SKM-1 (cell line): Measurements from ENCODE around the gene FOXL1.
"Not testable (repeated sequence)": the region's sequence is repeated elsewhere in the genome, so short reads cannot be mapped to it uniquely, and the experiment has no call there.

ENCODE experiments used
- DNase-seq: peaks from one replicate; lab custom pipeline; 2025; ENCODE audit not compliant: unreplicated experiment; lab: John Stamatoyannopoulos, UW

The FOXL1 gene

DNA sequence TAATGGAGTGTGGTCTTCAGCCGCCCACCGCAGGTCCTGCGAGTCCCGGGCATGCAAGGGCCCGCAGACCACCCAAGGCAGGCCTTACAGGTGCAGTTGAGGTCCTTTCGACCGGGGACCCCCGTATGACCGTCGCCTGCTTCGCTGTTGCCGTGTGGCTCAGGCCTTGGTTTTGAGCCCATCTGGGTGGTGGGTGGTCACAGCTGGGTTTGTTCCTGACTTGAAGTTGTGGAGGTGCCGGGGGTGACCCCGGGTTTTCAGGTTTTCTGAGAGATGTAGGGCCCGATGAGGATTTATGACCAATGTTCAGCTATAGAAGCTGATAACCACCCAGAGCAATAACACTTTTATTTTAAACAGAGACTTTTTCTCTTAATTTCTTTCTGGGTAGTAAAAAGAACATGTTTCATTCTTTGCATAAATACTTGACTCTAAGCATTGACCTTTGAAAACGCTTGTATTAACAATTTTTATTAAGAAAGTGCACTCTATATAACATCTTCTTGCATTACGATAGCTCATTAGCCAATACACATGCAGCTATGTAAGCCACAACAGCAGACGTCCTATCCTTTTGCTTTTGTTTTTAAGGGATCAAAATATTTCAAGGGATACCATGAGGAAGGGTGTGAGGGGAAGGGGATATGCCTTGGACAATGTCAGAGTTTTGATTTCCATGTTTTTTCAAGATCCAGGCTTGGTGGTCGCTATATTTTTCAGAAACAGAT, 1.9 kb downstream of the FOXL1 start:
- DNase-seq, result no peak

DNA sequence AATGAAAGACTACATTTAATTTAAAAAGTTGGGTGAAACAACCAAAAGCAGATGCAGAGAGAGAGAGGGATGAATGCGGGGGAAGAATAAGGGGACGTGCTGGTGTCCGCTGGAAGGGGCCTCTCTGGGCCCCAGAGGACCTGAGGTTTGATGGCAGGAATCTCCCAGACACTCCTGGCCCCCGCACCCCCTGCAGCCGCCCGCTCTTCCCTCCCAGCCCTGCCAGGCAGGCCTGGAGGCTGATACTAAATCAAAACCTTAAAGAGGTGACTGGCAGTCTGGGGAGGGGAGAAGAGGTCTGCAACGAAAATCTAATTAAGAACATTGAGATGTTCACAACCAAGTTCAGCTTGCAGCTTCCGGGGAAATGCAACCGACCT, 2.4 kb downstream of the FOXL1 start:
- no peak for DNase-seq

DNA sequence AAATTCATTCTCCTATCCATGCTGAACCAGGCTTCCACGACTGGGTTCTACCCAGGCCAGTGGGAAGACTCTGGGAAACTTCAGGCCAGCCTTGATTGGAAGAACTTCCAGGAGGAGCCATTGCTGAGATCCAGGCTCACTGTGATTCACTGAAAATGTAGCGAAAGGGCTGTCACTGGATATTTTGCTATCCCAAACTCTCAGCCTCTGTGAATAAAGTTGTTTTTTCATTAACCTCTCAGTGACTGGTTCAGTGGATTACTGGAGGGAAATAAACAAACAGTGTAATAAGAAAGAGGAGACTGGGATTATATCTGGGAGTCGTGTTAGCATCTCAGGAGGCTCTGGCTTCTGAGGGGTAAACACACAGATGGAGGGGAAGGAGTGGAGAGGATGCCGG, 3.1 kb downstream of the FOXL1 start:
- DNase-seq, result no peak

DNA sequence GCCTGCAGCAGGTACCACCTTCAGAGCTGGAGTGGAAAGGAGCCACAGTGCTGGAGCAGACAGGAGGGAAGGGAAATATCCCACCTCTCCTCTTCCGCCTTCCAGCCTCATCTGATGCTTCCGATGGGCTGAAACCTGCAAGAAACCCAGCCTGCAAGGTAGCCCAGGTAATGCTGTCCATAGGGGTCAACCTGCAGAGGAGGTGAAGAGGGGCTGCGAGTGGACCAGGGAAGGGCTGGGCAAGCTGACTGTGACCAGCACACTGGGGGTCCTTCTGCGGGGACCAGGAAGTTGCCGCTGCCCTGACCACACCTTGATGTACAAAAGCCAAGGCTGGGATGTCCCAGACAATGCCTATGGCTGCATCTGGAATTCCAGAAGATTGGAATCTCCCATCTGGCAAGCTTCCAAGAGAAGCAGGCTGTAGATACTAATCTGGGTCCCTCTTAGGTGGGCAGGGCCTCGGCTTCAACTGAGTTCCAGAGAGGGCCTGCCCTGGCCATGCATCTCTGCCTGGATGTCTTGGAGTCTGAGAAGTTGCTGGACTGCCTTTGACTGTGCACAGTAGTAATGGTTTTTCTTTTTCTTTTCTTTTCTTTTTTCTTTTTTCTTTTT, 5.8 kb downstream of the FOXL1 start:
- no peak for DNase-seq

DNA sequence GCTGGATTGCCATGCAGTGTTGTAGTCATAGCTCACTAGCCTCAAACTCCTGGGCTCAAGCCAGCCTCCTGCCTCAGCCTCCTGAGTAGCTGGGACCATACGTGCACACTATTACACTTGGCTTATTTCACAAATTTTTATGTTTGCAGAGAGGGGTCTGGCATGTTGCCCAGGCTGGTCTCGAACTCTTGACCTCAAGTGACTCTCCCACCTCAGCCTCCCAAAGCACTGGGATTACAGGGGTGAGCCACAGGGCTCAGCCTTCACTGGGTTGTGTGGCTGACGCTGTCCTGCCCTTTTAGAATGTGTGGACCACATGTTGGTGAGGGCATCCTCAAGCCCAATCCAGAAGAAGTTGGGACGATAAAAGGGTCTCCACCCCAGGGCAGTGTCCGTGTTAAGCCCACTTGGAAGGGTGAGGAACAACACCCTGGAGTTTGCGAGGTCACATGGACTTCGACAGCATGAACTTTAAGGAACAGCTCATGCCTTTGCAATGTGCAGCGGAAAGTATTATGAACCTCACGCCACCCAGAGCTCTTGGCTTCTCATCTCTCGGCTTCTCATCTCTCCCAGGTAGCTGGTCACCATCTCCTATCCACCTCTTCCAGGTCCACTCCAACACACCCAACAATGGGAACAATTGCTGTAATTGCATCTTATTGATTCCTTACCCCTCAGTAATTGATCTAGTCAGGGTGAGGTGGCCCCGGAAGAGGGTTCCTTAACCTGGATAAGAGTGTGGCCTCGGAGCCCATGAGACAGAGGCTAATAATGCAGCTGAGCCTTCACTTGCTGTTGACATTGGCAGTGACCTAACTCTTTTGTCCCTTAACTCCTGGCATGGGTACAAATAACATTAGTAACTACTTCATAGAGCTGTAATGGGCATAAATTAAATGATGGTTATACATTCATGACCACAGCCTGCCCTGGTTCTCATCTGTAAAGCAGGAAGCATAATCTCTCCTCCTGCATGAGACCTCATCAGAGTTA, 6.7 kb downstream of the FOXL1 start:
- DNase-seq, result no peak

DNA sequence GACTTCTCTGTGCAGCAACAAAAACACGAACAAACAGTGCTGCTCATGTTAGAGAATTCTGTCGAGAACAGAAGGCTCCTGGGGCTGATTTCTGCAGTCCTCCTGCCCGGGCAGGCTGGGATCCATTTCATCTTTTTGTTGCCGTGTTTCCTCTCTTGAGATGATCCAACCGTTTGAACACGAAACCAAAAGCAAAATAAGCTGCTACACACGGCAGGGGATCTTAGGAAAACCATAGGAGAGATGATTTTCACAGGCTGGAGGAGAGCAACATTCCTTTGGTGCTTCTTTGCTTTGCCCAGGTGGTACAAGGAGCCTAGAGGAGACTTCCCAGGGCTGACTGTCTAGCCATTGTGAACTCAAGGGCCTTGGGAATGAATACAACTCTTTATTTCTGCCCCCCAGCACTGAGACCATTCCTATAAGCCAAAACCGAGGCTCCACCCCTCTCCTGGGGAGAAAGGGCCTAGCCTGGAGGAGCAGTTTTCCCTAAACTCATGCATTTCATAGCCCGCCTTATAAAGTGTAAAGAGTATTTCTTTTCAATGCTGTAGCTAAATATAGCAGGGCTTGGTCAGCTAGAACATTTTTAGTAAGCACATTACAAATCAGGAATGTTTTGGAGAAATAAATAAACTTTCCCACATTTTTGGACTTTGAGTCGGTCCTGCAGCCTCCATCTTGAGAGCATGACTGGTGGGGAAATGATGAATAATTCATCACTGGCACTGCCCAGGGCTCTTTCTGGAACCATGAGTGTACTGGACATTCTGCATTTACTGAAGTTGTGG, 7.7 kb downstream of the FOXL1 start:
- DNase-seq, result no peak

DNA sequence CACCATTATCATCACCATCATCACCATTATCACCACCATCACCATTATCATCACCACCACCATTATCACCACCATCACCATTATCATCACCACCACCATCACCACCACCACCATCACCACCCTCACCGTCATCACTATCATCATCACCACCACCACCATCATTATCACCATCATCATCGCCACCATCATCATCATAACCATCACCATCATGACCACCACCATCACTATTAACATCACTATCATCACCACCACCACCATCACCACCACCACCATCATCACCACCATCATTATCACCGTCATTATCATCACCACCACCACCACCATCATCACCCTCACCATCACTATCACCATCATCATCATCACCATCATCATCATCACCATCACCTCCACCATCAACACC, 9.1 kb downstream of the FOXL1 start:
- DNase-seq, result no peak

DNA sequence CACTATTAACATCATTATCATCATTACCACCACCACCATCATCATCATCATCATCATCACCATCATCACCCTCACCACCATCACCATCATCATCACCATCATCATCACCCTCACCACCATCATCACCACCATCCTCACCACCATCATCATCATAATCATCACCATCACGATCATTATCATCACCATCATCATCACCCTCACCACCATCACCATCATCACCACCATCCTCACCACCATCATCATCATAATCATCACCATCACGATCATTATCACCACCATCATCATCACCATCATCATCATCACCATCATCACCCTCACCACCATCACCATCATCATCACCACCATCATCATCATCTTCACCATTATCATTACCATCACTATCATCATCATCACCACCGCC, 9.6 kb downstream of the FOXL1 start:
- DNase-seq, result not testable (repeated sequence)

DNA sequence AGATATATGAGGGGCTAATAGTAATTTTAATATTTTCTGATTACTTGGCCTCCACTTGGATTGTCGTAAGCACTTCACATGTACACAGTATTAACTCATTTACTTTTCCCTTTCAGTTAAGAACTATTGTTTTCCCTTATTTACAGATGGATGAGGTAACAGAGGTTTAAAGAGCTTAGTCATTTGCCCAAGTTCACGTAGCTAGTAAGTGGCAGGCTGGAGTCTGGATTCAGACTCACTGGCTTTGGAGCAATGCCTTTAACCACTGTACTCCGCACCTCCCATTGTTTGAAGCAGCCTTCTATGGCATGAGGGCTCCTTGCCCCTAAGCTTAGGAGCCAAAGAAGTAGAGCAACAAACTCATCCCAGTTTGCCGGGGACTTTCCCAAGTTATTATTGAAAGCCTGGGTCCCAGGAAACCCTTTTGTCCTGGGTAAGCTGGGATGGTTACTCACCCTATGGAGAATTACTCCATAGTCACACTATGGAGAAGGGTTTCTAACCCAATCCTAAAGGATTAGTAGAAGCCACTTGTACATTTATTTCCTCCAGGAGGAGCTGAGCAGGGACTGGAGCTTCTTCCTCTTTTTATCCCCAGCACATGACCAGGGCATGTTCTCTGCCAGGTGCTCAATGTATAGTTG, 12.3 kb downstream of the FOXL1 start:
- DNase-seq, result no peak

DNA sequence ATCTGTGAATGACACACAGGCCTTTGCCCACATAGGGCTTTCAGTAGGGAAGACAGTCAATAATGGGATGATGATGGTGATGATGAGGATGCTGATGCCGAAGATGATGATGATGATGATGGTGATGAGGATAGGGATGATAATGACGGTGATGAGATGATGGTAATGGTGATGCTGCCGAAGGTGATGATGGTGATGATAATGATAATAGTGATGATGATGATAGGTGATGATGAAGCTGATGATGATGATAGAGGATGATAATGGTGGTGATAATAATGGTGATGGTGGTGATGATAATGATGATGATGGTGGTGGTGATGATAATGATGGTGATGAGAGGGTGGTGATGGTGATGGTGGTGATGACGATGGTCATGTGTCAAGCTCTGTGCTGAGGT, 12.9 kb downstream of the FOXL1 start:
- no peak for DNase-seq

DNA sequence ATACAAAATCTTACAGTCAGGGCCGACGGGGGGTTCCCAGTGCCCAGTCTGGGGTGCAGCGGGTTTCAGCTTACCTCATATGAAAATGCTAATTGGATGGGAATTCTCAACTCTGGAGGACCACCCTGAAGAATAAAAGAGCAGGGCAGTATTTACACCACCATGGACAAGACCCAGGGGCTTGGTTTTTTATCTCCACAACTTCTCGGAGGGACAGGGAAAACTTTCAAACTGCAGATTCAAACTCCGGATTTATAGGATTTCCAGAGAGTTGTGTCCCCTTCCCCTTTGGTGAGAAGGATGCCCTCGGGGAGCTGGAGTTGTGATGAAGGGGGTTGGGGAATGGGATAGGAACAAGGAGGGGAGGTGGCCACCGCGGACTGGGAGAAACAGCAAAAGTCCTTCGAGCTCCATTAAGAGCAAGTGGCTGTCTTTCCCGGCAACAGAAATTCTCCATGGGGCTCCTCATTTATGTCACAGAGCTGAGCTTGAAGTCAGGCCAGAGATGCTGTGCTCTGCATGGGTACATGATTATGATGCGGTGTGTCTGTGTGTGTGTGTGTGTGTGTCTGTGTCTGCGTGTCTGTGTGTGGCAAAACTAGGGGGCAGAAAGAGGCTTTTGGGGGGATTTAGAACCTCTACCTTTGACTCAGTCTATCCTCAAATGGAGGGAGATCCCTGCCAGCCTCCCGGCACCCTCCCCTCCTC, 15.7 kb downstream of the FOXL1 start:
- DNase-seq, result no peak

DNA sequence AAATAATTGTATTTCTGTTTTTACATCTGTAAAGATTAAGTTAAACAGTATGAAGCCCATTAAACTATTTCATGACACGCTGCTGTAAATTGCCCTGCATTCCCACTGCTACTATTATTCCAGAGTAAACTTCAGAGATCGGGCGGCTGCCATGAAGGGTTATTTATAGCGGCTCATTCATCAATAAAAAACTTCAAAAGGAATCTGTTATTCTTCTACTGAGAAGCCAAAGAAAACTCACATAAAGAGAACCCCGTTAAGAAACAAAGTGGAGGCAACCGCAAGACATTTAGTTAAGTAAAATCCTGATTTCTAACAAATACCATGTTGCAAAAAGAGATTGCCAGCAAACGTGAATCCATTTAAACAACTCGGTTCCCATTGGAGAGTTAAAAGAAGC, 16.4 kb downstream of the FOXL1 start:
- DNase-seq, result no peak

DNA sequence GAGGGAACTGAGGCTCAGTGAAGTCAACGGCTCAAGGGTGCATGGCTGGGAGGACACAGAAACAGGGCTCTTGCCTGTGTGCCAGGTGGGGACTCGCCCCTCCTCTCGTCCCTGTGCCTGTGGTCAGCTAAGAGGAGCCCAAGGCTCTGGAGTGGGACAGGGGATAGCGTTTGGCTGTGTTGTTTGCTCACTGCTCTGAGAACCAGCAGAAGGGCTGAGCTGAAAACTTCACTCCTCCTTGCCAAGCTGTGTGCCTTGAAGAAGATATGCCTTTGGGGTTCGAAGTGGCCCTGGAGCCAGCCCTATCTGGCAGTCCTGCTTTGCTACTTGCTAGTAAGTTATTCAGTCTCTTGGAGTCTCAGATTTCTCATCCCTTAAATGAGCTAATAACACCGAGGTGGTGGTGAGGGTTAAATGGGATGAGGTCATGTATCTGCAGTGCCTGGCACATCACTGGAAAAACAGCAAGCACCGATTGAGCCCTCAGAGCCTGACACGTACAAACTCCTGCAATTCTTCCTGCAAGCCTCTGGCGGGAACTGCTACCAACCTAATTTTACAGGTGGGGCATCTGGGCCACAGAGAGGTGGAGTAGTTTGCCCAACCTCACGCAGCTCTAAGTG, 17.7 kb downstream of the FOXL1 start:
- DNase-seq, result no peak

DNA sequence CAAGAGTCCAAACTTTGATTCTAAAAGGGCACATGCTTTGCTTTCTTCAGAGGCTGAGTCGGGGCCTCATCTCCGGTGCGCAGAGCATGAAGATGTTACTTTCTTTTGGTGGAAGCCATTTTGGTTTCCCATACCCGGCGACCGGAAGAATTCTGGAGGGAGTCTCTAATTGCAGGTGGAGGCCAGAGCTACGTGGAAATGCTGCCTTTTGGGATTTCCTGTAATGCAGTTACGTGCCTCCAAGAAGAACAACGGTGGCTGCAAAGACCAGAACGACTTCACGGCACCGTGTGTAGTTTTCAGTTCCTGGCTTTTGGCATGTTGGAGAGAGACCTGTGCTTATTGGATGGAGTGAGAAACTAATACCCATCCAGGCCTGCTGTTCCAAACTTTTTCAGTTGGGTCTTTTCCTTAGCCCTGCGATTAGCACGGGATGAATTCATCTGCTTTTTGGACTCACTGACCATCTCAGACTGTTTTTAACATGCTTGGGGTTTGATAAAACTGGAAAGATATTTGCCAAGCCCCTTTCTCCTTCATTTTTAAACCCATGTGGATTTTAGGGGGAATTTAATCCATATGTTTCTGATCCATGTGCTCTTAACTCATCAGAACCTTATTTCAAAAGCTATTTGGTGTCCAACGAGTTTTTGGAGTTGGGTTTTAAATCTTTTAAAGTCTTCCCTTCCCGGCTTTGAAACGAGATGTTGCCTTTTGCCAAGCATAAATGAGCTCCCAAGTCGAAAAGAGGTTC, 19.0 kb downstream of the FOXL1 start:
- DNase-seq, result no peak

DNA sequence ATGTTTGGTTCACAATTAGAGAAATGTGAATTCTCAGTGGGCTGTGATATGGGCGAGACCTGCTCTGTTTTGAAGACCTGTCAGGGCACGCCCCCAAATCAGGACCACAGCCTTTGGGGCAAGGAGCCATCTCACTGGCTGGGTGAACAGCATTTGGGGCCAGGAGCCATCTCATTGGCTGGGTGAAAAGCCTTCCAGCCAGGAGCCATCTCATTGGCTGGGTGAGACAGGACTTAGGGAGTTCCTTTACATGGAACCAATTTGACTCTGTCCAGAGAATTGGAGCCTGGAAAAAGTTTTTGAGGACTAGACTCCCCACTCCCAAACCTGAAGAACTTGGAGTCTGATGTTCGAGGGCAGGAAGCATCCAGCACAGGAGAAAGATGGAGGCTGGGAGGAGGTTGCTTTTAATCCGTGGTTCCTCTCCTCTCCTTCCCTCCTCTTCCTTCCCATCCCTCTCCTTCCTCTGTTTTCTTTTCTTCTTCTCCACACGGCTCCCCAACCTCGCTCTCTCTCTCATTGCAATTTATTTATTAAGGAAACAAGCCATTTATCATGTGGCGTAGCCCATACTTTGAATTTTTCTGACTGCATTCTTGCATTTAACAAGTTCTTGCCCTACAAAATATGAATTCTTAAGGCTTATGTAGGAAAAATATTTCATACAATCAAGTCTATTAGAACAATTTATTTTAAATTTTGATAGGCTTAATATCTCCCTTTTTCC, 19.7 kb downstream of the FOXL1 start:
- no peak for DNase-seq

DNA sequence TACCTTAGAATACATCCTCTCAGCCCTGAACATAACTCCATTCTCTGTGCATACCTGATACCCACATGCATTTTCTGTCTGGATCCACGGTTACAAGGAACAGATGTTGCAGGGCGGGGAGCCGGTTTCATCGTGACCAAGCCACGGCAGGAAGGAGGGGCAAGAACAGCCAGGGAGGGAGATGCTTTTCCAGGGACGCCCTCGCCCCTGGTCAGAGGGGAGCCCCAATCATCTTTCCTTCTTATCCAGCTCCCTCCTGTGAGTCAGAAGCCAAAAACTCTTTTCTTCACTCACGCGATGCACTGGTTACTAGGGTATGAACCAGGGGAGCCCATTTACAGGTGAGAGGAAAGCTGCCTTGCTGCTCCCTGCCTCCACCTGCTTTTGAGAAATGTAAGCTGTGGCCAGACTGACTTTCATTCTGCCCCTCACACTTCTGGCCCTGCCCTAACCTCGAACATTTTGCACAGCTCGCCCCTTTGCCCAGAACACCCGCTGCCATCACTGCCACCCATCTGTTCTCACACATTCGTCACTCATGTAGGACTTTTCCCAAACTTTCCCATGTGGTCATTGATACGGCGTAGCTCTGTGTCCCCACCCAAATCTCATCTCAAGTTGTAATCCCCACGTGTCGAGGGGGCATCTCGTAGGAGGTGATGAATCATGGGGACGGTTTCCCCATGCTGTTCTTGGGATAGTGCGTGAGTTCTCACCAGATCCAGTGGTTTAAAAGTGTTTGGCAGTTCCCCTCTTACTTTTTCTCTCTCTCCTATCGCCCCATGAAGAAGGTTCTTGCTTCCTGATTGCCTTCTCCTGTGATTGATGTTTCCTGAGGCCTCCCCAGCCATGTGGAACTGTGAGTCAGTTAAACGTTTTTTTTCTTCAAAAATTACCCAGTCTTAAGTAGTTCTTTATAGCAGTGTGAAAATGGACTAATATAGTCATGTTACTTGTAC, 20.5 kb downstream of the FOXL1 start:
- no peak for DNase-seq

DNA sequence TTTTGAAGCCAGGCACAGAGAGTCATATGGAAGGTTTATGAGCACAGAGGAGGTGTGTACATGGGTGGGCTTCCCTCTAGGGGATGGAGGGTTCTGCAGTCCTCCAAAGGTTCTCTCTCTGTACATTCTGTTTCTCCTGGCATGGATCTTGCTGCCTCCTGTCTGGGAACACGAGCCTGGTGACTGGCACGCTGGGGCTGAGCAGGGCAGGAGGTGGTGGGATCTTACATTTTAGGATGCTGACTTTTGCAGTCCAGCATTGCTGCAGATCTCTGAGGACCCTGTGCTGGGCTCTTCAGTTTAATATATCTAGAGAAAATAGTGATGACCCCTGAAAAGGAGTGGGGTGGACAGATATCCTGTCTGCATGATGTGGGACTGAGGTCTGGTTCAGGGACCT, 23.0 kb downstream of the FOXL1 start:
- DNase-seq, result no peak
